Measurements from ENCODE around the gene NID1.

Gene NID1

DNA sequence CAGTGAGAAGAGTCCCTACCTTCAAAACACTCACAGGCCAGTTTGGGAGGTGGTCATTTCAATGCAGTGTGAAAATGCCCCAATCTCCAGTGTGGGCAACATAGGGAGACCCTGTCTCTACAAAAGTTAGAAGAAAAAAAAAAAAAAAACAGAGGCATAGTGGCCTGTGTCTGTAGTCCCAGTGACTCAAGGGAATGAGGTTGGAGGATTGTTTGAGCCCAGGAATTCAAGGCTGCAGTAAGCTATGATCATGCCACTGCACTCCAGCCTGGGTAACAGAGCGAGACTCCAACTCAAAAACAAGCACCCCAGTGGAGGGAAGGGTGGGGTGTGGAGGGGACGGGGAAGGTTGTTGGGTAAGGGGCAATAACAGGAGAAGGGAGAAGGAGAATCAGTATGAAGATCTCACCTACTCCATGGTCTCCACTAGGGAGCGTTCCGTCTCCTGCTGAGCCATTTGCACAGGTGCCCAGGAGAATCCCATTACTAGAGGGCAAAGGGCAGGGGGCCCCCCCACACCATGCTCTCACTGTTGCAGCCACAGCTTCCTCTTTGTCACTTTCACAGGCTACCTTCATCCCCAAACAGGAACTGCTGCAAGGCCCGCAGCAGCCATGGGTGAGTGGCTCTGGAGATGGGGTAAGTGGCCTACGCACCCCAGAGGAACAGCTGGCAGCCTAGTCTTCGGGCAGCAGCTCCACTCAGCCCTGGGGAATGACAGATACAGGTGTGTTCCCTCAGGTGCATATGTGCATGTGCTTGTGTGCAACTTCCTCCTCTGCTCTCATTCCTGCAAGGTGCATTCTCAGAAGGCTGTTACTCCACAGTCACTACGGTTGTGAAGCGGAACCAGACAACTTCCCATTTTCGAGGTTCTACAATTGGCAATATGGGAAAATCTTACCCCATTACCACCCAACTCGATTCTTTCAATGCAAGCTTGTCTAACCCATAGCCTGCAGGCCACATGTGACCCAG is 110.3 kb downstream of the NID1 start:
- DNase-seq (ENCODE audit: low spot score) = no peak

GRCh38 chr1:235953801-235954200 is 111.1 kb downstream of the NID1 start:
- no peak for DNase-seq (ENCODE audit: low spot score)

GRCh38 chr1:235952950-235953615 is 111.8 kb downstream of the NID1 start:
- DNase-seq (ENCODE audit: low spot score) = no peak

DNA sequence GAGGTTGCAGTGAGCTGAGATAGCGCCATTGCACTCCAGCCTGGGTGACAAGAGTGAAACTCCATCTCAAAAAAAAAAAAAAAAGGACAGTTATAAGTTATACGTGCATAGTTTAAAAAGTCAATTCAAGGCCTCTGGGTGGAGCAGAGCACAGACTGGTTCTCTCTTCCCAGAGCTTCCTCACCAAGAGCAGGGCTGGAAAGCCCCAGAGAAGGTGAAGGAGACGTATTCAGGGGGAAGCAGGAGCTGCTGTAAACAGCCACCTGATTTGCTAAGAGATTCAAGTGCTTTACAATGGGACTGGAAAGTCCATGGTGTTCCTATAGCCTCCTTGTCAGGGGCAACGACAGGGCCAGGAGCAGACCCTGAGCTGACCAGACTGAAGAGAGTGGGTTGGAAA is 113.2 kb downstream of the NID1 start:
- DNase-seq (ENCODE audit: low spot score) = no peak

GRCh38 chr1:235950318-235950717 is 114.6 kb downstream of the NID1 start:
- DNase-seq (ENCODE audit: low spot score) = no peak

GRCh38 chr1:235948774-235949427 is 116.0 kb downstream of the NID1 start:
- DNase-seq (ENCODE audit: low spot score) = no peak

DNA sequence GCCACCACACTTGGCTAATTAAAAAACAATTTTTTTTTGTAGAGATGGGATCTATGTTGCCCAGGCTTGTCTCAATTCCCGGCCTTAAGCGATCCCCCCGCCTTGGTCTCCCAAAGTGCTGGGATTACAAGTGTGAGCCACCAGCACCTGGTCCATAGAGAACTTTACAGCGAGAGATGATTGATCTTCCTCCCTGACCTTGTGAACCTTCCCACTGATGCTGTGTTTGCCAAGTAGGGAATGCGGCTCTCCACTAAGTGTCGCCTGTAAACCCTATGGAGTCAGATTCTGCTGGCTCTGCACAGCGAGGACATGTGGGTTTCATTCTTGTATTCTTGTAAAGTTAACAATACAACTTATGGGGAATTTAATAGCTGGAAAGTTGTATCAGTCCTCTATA is 116.9 kb downstream of the NID1 start:
- no peak for DNase-seq (ENCODE audit: low spot score)

- DNase-seq (ENCODE audit: low spot score) = no peak
These were observed 118.3 kb downstream of the NID1 start for GRCh38 chr1:235946571-235946981.

DNA sequence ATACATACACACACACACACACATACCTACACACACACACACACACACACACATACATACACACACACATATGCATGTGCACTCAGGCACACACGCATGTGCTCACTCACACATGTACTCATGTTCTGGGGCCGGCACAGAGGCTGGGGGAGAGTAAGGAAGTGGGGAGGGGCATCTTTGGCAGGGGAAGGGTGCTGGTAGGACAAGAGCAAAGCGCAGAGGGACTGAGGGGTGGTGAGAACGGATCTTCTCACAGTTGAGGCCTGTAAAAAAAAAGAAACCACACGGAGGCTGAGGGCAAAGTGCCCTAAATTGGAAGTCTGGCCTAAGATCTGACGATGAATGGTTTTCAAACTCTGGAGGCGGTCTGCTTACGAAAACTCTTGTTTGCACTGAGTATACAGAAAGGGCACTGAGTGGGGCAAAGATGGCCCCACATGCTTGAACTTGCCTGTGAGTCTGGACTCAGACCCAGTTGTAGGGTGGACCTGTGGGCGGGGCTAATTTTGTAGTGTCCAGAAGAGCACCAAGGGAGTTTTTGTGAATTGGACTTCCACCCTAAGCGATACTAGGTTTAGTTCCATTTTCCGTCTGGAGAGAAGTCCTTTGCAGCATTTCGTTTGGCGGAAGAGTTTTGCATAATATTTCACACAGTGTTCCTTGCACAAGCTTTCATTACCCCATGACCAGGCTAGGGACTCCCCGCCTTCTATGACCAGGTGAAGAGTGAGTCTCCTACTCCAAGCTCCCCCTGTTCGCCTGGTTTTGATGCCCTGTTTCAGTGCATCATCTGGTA is 118.9 kb downstream of the NID1 start:
- DNase-seq (ENCODE audit: low spot score) = no peak

DNA sequence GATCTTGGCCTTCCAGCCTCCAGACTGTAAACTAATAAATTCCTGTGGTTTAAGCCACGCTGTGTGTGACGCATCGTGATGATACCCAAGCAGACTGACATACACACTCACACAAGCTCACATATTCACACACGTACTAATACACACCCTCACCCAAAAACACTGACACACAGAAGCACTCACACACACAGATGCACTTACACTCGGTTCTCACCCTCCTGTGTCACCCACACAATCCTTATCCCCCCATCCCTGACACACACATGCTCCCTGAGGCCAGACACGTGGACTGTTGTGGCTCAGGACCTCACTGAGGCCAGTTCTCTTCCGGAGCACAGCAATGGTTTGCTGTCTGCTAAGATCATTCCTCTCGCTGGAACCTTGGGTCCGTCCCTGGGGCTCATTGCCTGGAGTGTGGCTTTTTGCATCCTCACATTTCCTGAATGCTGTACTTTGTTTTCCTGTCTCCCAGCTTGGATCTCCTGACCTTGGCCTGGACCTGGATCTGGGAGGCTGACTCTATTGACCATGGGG is 121.2 kb downstream of the NID1 start:
- DNase-seq (ENCODE audit: low spot score) = no peak

GRCh38 chr1:235942979-235943575 is 121.8 kb downstream of the NID1 start:
- DNase-seq (ENCODE audit: low spot score) = no peak

DNA sequence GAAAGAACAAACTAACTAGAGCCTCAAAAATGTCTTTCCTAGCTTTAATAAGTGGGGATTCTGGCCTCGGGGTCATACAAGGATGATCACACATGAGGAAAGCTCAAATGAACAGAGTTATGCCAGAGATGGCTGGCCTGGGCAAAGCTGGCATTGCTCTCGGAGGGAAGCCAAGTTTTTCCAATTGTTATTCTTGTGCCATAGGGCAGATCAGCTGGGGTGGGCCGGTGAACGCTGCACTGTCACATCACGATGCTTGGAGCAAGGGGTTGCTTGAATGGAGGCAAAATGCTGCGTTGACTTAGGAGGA is 122.3 kb downstream of the NID1 start:
- DNase-seq (ENCODE audit: low spot score) = no peak

GRCh38 chr1:235941876-235942624 is 122.8 kb downstream of the NID1 start:
- no peak for DNase-seq (ENCODE audit: low spot score)

- no peak for DNase-seq (ENCODE audit: low spot score)
These were observed 124.6 kb downstream of the NID1 start for GRCh38 chr1:235940285-235940684.

GRCh38 chr1:235939480-235939775 is 125.5 kb downstream of the NID1 start:
- no peak for DNase-seq (ENCODE audit: low spot score)

- no peak for DNase-seq (ENCODE audit: low spot score)
These were observed 126.0 kb downstream of the NID1 start for GRCh38 chr1:235938709-235939479.

- DNase-seq (ENCODE audit: low spot score) = no peak
These were observed 127.8 kb downstream of the NID1 start for GRCh38 chr1:235937123-235937522.

DNA sequence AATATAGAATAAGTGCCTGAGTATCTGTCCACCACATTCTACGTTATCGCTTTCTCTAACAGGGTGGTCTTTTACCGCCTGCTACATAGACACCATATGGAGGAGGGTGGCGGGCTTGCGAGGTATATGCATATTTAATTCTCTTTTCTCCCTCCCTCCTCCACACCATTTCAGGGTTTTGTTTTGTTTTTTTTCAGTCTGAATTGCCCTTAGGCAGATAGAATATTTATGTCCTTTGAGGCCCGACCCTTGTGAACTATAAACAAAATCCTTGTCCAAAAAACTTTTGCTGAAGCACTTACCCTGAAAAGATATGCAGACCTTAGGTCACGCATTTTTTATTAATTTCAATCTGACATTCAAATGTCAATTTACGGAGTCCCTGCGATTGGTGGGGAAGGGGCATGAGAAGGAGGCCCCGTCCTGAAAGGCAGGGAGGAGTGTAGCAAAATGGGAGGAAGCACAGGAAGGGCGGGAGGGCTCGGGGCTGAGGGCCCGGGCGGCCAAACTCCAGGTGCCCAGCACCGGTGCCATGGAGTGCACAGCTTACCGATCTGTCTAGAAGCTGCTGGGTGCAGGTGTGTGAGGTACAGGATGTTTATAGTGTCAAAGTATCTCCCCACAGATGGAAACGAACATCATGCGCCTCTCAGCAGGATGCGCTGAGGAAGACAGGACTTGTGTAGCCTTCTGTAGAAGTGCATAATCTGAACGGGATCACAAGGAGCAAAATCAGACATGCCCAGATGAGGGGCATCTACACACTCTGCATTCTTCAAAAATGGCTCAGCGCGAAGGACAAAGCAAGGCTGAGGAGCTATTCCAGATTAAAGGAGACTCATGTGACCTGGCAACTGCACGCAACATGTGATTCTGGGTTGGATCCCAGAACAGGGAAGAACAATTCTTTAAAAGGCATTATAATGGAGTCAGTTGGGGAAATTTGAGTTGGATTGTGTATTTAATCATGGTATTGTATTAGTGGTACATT is 129.4 kb downstream of the NID1 start:
- no peak for DNase-seq (ENCODE audit: low spot score)

DNA sequence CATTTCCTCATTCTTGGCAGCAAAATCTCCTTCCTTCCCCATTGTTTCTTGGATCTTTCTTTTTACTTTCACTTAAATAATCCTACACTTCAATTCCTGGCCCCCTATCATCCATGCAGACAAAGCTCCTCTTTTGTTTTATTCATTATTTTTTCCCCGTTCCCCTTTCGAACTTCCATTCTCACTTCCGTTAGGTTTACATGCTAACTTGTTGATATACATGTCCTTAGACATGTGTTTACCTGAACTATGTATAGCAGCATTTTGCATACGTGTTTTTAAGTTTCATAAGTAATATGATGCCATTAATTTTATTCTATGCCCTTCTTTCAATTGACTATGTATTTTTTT is 131.1 kb downstream of the NID1 start:
- DNase-seq (ENCODE audit: low spot score) = no peak

Data from kidney capillary endothelial cell (primary cell).